Brain pericyte (primary cell): ENCODE measurements around the gene BTG2.

Experiments used
- DNase-seq: peaks from one replicate; pipeline ENCODE4 v3.0.0-alpha.2; 2012; ENCODE audit warnings: low read depth, low spot score

The BTG2 gene

DNA sequence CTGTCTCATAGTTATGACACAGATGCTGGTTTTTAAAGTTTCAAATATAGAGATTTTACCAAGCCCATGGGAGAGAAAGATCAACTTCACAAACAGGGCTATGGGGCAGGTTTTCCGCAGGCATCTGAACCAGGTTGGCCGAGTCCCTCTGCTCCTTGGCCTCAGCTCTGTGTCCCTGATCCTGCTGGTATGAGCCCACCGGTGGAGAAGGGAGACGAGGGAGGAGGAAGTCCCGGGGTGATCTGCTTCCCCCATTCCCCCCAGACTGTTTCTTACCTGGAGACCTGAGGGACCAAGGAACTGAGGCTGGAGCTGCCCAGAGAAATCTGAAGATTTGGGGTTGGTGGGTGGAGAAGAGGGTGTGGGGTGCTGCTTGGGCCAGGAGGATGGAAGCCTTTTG lies 28.9 kb upstream of the BTG2 start:
- no peak for DNase-seq

- DNase-seq = no peak
Measured at GRCh38 chr1:203276916-203277545, 28.3 kb upstream of the BTG2 start.

DNA sequence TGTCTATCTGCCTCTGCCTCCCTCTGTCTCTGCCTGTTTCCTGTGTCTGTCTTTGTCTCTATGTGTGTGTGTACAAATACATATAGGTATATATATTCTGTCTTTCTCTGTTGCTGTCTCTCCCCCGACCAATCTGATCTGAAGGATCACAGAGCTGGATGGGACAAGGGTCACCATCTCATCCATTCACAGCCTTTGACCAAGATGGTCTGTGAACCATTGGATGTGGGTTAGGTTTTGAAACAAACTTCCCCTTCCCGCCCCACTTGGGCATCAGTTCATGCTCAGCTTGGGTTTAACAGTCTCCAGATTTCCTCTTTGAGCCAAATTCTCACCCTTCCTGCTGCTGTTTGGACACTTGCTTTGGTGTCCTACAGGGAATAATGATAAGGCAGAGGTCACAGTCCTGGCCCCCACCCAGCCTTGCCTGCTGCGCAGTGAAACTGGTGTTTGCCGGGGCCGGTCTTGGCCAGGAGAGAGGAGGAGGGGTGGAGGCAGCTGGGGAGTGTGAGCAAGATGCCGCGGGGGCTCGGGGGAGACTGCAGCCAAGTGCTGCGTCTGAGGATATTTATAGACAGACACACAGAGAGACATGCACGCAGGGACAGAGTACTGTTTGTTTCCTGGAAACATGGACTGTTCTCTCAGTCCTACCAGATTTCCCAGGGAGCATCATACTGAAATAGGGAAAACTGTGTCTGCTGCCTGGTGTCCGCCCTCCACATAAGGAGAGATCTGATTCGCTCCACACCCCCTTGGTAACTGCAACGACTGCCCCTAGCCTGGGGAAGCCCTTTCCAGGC lies 27.0 kb upstream of the BTG2 start:
- DNase-seq = no peak

- DNase-seq = no peak
Measured at GRCh38 chr1:203278885-203279406, 26.4 kb upstream of the BTG2 start.

GRCh38 chr1:203280061-203280460 lies 25.3 kb upstream of the BTG2 start:
- no peak for DNase-seq

DNA sequence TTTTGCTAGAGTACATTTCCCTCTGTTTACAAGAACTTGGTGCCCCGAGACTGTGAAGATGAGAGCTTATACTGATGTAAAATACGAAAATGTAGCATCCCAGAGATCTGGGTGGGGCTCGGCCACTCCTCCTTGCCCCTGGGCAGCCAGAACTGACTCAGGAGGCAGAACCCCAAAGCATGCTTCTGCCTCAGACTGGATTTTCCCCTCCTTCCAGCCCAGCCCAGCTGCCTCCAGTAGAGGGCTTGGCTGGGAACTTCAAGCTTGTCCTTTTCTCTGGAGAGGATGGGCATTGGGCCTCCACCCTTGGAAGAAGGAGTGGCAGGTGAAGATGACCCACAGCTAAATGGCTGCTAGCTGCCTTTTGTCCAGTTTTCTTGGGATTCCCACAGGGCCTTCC lies 24.3 kb upstream of the BTG2 start:
- DNase-seq = no peak

DNA sequence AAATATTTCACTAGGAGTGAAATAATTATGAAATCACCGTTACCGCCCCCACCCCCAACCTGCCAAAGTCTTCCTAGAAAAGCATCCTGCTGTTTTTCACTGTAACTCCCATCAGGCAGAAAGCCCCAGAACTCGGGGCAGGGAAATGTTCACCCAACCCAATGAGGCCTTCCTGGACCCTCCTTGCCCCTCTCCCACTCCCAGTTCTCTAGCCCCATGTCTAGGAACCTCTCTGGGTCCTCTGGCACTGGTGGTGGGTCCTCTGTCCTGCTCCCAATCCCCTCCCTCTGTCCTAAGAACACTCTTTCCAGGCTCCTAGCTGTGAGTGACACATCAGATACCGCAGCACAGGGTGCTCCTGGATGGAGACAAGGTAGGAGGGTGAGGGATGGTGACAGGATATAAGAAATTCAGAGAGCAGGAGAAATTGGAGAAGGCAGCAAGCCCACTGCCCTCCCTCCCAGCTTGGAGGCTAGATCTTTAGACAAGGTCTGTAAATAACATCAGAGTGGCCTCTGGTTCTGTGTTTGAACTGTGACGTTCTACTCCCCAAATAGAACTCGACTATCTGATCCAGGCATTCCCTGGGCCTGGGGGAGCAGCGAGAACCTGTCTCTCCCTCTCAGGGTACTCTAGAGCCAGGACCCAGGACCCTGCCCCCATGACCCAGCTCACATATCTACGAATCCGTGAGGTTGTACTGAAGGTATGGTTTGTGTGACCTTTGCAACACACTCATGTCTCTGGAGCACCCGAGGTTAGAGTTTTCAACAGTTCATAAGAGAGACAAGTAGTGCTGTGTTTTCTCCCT lies 23.3 kb upstream of the BTG2 start:
- no peak for DNase-seq

DNA sequence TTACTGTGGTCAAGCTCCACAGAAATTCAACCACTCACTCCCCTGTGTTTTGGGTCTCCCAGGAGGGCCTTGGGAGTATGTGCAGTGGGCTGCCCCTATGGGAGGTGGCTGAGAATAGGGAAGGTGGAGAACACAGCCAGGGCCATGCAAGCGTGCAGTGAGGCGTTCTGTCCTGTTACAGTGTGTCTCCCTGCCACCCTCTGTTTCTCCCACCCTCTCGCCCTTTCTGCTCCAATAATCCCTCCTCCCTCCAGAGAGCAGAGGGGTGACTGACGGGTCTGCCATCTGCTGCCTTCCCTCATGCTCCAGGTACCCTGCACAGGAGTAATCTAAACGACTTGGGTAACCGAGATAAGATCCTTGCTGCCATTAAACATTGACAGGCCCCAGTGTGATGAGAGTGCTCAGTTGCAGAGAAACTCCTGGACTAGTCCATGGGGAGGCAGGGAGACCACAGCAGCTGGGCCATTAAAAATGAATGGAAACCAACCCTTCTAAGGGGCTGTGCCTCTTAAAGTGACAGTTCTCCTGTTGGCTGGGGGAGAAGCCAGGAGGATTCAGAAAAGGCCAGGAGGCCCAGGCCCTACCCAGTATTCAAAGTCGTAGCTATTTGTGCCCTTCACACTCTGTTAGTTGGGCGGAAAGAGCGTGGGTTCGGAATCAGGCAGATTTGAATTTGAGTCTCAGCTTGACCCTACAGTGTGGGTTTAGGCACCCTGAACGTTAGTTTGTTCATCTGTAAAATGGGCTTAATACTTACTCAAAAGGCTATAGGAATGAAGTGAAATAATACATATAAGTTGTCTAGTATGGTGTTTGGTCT lies 22.4 kb upstream of the BTG2 start:
- DNase-seq = no peak

GRCh38 chr1:203283597-203283996 lies 21.7 kb upstream of the BTG2 start:
- no peak for DNase-seq

DNA sequence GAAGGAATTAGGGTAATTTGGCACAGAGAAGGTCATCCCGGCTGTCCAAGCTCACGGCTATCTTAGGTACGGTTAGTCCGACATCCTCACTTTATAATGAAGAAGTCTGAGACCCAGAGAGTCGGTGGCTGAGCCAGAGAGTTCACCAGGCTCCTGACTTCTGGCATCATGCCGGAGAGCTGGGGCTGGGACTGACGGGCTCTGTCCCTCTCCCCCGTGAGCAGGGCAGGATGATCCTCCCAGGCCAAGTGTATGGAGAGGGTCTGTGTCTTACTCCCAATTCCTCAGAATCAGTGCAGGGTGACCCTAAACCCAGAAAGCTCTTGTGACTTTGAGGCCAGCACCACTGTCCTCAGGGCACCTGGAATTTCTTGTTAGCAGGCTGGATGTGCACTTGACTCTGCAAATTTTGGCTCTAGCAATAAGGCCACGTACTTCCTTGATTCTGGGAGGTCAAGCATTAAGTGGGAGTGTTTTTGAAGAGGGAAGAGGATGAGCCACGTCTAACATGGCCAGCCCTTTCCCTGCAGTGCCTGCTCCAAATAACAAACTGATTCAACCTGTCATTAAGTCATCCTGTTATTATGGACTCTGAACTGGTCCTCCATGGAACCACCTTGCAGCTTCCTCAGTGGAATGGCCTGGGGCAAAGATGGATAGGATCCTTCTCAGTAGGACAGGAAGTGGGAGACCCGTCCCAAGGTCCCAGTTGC lies 20.8 kb upstream of the BTG2 start:
- DNase-seq = no peak

DNA sequence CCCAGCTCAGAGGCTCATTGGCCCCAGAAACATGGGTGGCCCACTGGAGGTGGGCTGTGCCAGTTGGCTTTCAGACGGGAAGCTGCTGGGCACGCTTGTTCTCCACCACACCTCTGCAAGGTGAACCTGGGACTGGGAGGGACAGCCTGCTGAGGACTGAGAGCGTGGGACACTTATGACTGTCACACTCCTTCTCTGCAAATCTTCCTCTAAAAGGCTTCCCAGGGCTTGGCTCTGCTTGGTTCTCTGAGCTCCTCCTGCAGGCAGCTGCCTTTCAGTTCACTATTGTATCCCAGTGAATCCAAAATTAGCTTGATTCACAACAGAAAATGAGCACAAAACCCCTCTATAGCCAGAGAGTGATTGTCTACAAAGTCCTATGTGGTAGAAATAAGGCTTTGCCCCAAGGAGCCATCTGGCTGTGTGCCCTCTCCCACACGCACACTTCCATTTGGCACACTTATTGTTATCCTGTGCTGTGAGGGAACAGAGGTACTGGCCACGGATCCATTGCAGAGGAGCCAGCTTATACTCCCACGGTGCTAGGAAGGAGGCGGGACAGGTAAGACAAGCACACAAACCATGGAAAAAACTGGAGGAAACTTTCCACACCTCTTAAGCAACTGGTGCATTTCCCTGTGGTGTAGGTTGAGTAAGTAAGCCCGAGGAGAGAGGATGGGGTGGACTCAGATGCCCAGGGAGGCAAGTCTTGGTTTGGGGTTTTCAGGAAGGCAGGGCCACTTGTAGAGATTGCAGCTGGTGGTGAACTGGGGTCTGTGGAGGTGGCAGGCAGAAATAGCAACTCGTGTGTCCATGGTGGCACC lies 18.9 kb upstream of the BTG2 start:
- no peak for DNase-seq

DNA sequence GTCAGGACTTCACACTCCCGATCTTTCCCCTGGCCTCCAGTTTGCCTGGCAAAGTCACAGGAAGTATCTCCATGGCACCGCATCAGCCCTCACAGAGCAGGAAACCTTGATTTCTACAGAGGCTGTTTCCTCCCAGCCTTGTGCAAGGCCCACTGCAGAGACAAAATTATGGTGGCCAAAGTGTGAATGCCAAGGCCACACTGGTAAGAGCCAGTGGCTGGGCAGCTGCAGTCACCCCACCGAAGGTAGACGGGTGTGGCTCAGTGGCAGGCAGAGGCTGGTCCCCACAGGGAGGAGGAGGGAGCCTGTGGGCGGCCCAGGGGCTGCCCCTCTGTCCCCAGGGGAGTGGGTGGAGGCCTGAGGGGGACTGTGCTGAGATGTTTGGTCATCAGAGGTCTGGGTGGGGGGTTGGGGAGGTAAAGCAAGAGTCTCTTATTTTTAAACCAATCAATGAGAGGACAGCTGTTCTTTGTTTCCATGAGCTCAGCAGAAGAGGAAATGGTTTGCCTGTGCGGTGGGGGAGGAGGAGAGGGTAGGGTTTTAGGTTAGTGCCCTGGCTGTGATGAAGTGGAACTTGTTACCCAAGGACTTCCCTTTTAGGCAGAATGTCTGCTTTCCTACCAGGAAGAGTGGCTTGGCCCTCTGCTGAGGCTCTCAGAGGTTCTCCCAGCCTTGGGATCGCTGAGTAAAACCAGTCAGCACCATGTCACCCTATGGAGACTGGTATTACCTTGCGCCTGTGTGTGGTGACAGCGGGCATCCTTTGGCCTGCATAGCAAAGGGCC lies 18.0 kb upstream of the BTG2 start:
- no peak for DNase-seq

DNA sequence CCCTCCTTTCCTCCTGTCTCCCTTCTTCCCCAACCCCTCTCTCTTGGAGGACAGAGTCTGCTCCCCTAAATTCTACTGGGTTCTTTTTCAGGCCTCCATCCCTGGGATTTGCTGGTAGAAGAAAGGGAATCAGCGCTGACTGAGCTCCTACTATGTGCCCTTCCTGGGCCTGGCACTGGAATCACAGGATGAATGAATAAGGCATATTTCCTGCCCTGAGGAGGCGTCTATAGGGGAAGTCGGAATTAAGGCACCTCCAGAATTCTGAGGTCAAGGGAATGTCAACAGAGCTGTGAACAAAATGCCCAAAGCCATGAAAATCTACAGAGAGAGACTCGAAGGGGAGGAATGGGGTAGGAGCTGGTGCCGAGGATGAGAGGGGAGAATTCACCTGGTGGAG lies 17.4 kb upstream of the BTG2 start:
- no peak for DNase-seq

- DNase-seq = no peak
Measured at GRCh38 chr1:203288400-203288799, 16.9 kb upstream of the BTG2 start.

- DNase-seq = no peak
Measured at GRCh38 chr1:203289281-203289981, 15.9 kb upstream of the BTG2 start.

- no peak for DNase-seq
Measured at GRCh38 chr1:203289982-203290260, 15.4 kb upstream of the BTG2 start.

DNA sequence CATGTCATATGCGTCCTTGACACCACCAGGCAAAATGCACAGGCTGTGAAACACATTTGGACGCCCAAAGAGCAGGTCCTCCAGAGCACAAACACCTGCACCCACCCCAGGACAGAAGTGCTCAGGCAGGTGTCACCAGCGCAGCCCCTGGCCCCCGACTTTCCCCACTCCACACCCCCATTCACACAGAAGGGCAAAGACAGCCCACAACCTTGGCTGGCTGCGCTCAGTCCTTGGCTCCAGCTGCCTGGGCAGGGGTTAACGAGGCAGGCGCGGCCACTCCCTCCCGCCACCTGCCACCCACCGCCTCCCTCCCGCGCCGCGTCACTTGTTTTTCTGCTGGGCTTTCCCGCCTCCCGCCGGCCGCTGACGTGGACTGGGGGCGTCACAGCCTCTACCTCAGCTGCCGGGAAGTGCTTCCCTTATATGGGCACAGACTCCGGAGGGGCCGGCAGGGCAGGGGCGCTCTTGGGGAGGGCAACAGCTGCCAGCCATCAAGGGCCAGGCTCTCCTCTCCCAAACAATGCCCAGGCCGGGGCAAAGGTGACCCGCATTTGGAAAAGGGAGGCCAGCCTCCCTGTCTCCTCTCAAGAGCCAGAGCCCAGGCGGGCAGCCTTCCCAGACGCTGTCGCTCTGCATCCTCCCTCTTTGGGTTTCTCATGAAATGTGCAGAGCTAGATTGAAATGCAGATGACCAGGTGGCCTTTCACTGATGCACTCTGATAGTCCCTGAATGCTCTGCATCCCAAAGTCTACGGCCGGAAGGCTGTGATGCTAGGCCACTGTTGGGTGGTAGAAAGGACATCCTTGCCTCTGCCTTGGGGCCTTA lies 14.8 kb upstream of the BTG2 start:
- DNase-seq = no peak
